B cell (primary cell): ENCODE results near the gene DNM1. TPM values are rescaled to one million over a fixed set of nuclear protein-coding genes. Genes with fewer than 3 reads are reported as not detected.

Experiments
- ATAC-seq: fragments of 200-7000 bp; cut with Tn5 transposase; one replicate; pipeline ENCODE4 v1.10.0; 2021; ENCODE audit warnings: low read depth, mild to moderate bottlenecking, moderate number of reproducible peaks, moderate library complexity
- CTCF ChIA-PET: fragments of 350-600 bp; sonication (Branson Sonifier 250); formaldehyde crosslinking; loops from one replicate; lab custom pipeline; 2021; ENCODE audit warnings: antibody characterized with exemption, inconsistent platforms; lab: Charles Lee
- POLR2A ChIA-PET: fragments of 350-600 bp; sonication (Branson Sonifier 250); formaldehyde crosslinking; loops from one replicate; lab custom pipeline; 2021; ENCODE audit warnings: antibody characterized with exemption; lab: Charles Lee
- DNase-seq: peaks from one replicate; pipeline ENCODE4 v3.0.0; 2013
- H2AFZ ChIP-seq: 2 replicates; pipeline ENCODE4 v1.6.1; 2012; ENCODE audit warnings: mild to moderate bottlenecking, low read depth, low read length; ENCODE audit not compliant: insufficient read depth, poor library complexity, severe bottlenecking
- H3K27ac ChIP-seq, 2 donors: 1 replicate in 1 of 2; 2 replicates in 1 of 2; pipeline ENCODE4 v1.5.1; 2012 to 2013; ENCODE audit warnings: low read length in 2 of 2, mild to moderate bottlenecking in 2 of 2, moderate library complexity in 1 of 2
- H3K27me3 ChIP-seq, 4 experiments: fragments of 200-600 bp in 1 of 4; sonication (generic) in 1 of 4; replicated peaks in 1 of 4; 1 replicate in 2 of 4; 2 replicates in 2 of 4; pipeline versions ENCODE4 v1.6.1 to v1.7.0; 2013 to 2016; ENCODE audit warnings: low read length in 3 of 4, mild to moderate bottlenecking in 2 of 4, mixed read lengths in 1 of 4, moderate library complexity in 1 of 4; ENCODE audit not compliant: insufficient read depth in 4 of 4, control insufficient read depth in 3 of 4; ENCODE audit errors: control extremely low read depth in 1 of 4
- H3K36me3 ChIP-seq, 2 experiments: replicated peaks in 1 of 2; 1 replicate in 1 of 2; 2 replicates in 1 of 2; pipeline versions ENCODE4 v1.6.1 to v1.7.1; 2013; ENCODE audit warnings: low read length in 1 of 2; ENCODE audit not compliant: insufficient read depth in 2 of 2, control insufficient read depth in 1 of 2; ENCODE audit errors: control extremely low read depth in 1 of 2, extremely low read depth in 1 of 2
- H3K4me1 ChIP-seq, 2 donors: fragments of 200-600 bp in 1 of 2; sonication (generic) in 1 of 2; 1 replicate in 1 of 2; 2 replicates in 1 of 2; pipeline versions ENCODE4 v1.5.1 to v1.6.1; 2013 to 2017; ENCODE audit warnings: low read length in 2 of 2; ENCODE audit not compliant: control insufficient read depth in 2 of 2, insufficient read depth in 2 of 2
- H3K4me2 ChIP-seq: replicated peaks from 2 replicates; pipeline ENCODE3; 2012; ENCODE audit warnings: mild to moderate bottlenecking, low read depth, low read length; ENCODE audit not compliant: poor library complexity, severe bottlenecking
- H3K4me3 ChIP-seq, 5 experiments: fragments of 200-600 bp in 1 of 5; sonication (generic) in 1 of 5; 1 replicate in 3 of 5; 2 replicates in 2 of 5; pipeline versions ENCODE4 v1.5.1 to v1.7.0; 2011 to 2016; ENCODE audit warnings: low read length in 4 of 5, mild to moderate bottlenecking in 4 of 5, low read depth in 2 of 5, control low read depth in 1 of 5, moderate library complexity in 1 of 5; ENCODE audit not compliant: insufficient read depth in 1 of 5; ENCODE audit errors: control extremely low read depth in 1 of 5, extremely low read depth in 1 of 5
- H3K79me2 ChIP-seq: fragments of 200-600 bp; sonication (generic); one replicate; pipeline ENCODE4 v1.6.0; 2016; ENCODE audit warnings: low read length; ENCODE audit not compliant: control insufficient read depth, insufficient read depth
- H3K9ac ChIP-seq: fragments of 200-600 bp; sonication (generic); 2 replicates; pipeline ENCODE4 v1.6.1; 2017; ENCODE audit warnings: mild to moderate bottlenecking, low read length, moderate library complexity
- H3K9me3 ChIP-seq, 3 donors: one replicate each; pipeline versions ENCODE4 v1.6.1 to v1.7.1; 2013; ENCODE audit warnings: low read length in 2 of 3; ENCODE audit not compliant: control insufficient read depth in 2 of 3, insufficient read depth in 1 of 3; ENCODE audit errors: control extremely low read depth in 1 of 3
- H4K20me1 ChIP-seq: 2 replicates; pipeline ENCODE4 v1.6.0; 2012; ENCODE audit warnings: mild to moderate bottlenecking, low read length; ENCODE audit not compliant: insufficient read depth, control insufficient read depth, poor library complexity, severe bottlenecking
- H3K27ac Mint-ChIP-seq: one replicate; pipeline ENCODE4 v1.8.0; 2021; ENCODE audit warnings: mixed read lengths
- H3K27me3 Mint-ChIP-seq: one replicate; pipeline ENCODE4 v1.8.0; 2021; ENCODE audit warnings: mixed read lengths
- H3K4me1 Mint-ChIP-seq: one replicate; pipeline ENCODE4 v1.8.0; 2021; ENCODE audit warnings: mixed read lengths
- H3K4me3 Mint-ChIP-seq: one replicate; pipeline ENCODE4 v1.8.0; 2021; ENCODE audit warnings: mixed read lengths
- H3K9me3 Mint-ChIP-seq: one replicate; pipeline ENCODE4 v1.8.0; 2022; ENCODE audit warnings: mixed read lengths; ENCODE audit not compliant: insufficient read depth
- CTCF ChIP-seq: fragments of 200-600 bp; IDR thresholded peaks from one replicate; pipeline ENCODE4 v1.8.0; 2022; ENCODE audit warnings: antibody characterized with exemption, mild to moderate bottlenecking
- EZH2 ChIP-seq: IDR thresholded peaks from 2 replicates; pipeline ENCODE4 v1.6.1; 2012; ENCODE audit warnings: borderline replicate concordance, low read depth, mild to moderate bottlenecking, moderate library complexity, low read length; ENCODE audit not compliant: insufficient read depth, poor library complexity, severe bottlenecking
- WGBS: methylation state at CpG from one replicate; pipeline ENCODE4 v1.1.5; 2013; ENCODE audit warnings: missing lambda C conversion rate; ENCODE audit not compliant: insufficient coverage; 5-methylcytosine and 5-hydroxymethylcytosine counted together
- intact Hi-C: fragments of 100-400 bp; cut with micrococcal nuclease; formaldehyde crosslinking; loops from one replicate; pipeline ENCODE4 v1.10.0; 2022
- polyA plus RNA-seq: library from polyadenylated mRNA; depleted of rRNA; stranded (reverse); fragments of >200 nt; gene quantifications from 2 replicates; pipeline ENCODE4 v1.2.3, GENCODE V29; 2012
- total RNA-seq, 2 donors: library from RNA; stranded (reverse); fragments of 120-200 nt in 1 of 2; gene quantifications; 1 replicate in 1 of 2; 2 replicates in 1 of 2; pipeline versions ENCODE4 v1.2.3 to v1.2.4, GENCODE V29; 2013 to 2022

The DNM1 gene
- total and polyA plus RNA-seq, 2 donors (not counting 1 experiment from before 2014, with no cell fraction given): 0.63 to 1.3 TPM

- WGBS: 100% methylated on average over 3 of the region's 10 CpGs
- peaks cover 0 to 16% (median 0%) of the 10 kb centered on the region in 4 experiments for H3K27me3 ChIP-seq
- H3K79me2 ChIP-seq: no peaks in the 10 kb centered on the region
- H3K4me1 Mint-ChIP-seq: peaks cover 11% of the 10 kb centered on the region
- CTCF ChIA-PET: interaction anchor here (0.8 kb wide), 1 partner anchor 9 kb away, joined by 3 read pairs; no protein-coding TSS in a partner anchor
- no peak overlapping the region for H3K9ac ChIP-seq
- no peak overlapping the region for H3K4me2 ChIP-seq
- no peak overlapping the region for H3K27ac ChIP-seq
- POLR2A ChIA-PET: no interaction called here
- no peaks in the 10 kb centered on the region for H4K20me1 ChIP-seq
- H3K27me3 Mint-ChIP-seq: peaks cover 18% of the 10 kb centered on the region
- ATAC-seq (no peak), DNase-seq (no peak)
- H3K9me3 ChIP-seq: peaks cover 0 to 8% (median 0%) of the 10 kb centered on the region in 3 donors
- no peak overlapping the region for H3K4me3 Mint-ChIP-seq
- TF ChIP-seq CTCF: no peak
- TF ChIP-seq EZH2: no peak
- no peaks in the 10 kb centered on the region for H3K9me3 Mint-ChIP-seq
- H2AFZ ChIP-seq: no peak overlapping the region
- H3K36me3 ChIP-seq: no peaks in the 10 kb centered on the region
- intact Hi-C loops: no loop called here
- H3K4me1 ChIP-seq: peaks cover 9 to 16% of the 10 kb centered on the region in 2 donors
- H3K27ac Mint-ChIP-seq: no peak overlapping the region
- no peak overlapping the region for H3K4me3 ChIP-seq
These were observed 12.6 kb downstream of the DNM1 start for GRCh38 chr9:128215491-128216409.
